ENCODE measurements around the gene PKD2.

PKD2 gene

DNA sequence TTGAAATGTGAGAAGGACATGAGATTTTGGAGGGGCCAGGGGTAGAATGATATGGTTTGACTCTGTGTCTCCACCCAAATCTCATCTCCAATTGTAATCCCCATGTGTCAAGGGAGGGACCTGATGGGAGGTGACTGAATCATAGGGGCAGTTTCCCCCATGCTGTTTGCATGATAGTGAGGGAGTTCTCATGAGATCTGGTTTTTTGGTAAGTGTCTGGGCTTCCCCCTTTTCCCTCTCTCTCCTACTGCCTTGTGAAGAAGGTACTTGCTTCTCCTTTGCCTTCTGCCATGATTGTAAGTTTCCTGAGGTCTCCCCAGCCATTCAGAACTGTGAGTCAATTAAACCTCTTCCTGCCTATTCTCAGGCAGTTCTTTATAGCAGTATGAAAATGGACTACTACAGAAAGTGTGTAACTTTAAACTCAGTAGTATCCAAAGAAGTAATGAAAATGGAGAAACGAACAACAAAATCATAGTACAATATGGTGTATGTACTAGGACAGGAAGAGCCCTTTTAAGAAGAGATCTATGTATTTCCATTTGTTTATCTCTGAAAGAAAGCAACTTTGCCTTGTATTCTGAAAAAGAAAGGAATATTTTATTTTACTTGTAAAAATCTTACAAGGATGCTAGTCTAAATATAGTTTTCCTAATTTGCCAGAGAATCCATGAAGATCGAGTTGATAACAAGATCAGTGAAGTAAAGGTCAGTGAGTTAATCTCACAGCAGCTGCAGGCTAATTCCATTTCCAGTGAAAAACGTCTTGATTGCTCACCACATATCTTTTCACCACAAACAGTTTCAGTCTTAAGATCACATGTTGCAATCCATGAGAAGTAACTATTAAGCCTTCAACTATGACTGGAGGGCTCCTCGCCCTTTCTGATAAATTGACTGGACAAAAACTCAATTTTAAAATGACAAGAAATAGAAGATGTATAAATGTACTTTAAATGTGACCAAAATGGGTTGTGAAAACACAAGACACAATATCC lies 20.5 kb downstream of the PKD2 start:
- peak; percentile 10 to 64 (median 37) for DNase-seq

DNA sequence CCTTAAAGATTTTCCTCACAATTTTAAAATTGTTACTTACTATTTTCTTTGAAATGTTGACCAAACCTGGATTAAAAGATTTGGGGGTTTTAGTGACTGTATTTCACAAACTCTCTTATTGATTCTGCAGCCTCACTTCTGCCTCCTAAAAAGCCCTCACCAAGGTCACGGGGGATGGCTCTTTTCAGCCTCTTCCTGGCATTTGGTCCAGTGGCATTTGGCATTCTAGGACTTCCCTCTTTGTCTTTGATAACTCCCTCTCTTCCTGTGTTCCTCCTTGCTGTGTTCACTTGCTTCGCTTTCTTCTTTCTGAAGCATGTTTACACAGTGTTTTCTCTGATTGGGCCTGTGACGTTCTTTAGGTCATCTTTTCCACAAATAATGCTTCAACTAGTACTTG lies 21.5 kb downstream of the PKD2 start:
- peak; percentile 19 to 64 (median 52) for DNase-seq

DNA sequence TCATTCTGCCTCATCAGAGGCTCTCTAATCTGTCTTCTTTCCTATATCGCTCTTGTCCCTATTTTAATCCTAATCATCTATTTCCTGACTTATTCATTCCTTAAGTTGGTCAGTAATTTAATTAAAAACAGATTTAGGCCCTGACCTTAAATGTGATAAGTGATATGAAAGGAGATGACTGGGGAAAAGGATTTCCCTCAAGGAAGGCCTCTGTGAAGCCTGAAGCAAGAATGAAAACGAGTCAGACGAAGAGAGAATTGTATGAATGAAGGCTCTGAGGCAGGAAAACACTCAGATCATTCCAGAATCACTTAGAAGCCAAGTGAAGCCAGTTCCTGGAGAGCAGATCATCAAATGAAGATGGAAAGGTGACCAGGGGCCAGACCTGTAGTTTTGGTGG lies 22.1 kb downstream of the PKD2 start:
- DNase-seq: no peak

DNA sequence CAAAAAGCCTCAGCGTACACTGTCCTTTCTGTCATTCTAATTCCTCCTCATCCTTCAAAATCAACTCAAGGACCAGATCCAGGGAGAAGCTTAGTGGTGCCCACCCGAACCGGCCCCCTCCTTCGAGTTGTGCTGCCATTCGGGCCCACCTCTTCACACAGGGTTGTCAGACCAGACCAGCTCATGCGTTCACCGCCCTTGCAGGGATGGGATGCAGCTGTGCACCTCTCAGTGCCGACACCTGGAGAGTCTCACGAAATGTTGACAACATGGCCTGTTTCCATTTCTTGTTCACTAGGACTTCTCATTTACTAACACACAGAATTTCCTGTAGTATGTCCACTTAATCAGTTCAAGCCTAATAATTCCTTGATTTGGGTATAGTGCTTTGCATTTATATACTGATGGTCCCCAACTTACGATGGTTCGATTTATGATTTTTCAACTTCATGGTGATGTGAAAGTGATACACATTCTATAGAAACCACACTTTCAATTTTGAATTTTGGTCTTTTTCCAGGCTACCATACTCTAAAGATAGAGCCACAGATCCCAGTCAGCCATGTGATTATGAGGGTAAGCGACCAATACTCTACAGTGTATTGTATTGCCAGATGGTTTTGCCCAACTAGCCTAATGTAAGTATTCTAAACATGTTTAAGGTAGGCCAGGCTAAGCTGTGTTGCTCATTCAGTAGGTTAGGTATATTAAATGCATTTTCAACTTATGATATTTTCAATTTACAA lies 23.3 kb downstream of the PKD2 start:
- DNase-seq: no peak

DNA sequence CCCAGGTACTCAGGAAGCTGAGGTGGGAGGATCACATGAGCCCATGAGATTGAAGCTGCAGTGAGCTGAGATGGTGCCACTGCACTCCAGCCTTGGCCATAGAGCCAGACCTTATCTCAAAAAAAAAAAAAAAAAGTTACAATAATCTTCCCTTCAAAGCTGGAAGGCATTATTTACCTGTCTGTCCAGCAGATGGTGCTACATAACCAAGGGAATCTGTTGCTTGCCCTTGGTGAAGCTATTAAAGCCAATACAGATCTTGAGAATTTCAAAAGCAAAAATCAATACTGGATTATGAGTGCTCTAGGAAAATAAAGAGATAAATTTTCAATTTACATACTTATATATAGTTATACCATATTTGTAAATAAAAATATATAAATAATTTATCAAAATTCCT lies 25.9 kb downstream of the PKD2 start:
- DNase-seq: peak; percentile 62 to 87 (median 76)

DNA sequence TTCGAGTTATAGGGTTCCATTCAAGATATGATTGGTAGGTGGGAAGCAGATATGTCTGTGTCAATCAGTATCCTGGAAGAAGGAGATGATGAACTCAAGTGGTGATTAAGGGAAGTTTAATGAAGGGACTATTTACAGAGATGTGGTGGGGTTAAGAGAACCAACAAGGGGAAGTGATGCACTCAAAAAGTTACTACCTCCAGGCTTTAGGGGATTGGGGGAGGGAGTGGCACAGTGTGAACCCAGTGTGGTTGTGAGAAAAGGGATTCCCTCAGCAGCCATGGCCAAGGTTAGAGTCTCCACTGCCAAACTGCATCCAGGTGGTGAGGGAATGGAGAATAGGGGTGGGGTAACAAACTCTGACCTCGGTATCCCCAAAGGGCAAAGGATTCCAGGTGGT lies 27.9 kb downstream of the PKD2 start:
- peak in 1 of 4 experiments; percentile 8 for DNase-seq

DNA sequence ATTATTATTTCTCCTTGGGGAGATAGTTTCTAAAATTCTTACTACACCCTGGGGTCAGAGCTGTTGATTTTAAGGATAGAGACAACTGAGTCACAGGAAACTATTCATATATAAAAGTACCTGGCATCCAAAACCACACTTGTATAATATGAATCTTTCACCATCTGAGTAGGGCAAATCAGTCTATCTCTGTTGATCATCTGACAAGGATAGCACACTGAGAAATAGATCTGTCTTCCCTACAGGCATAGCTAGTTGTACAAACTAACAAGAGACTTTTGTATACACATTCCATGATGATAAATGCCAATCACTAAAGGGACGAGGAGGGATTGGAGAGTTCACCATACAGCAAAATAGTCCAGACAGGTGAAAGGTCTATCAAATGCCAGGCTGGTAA lies 30.0 kb downstream of the PKD2 start:
- DNase-seq: no peak

DNA sequence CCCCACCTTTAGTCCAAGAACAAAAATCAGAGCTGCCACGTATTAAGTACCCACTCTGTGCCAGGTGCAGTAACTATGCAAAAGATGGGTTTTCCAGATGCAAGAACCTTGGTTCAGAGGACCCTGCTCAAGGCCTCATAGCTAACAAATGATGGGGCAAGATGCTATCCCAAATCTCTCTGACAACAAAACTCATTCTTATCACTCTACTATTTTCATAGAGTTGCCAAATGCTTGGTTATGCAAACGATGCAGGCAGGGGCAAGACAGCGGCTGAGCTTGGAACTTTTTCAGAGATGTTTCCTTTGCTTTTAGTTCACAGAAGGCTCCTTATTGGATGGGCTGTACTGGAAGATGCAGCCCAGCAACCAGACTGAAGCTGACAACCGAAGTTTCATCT lies 30.5 kb downstream of the PKD2 start:
- DNase-seq: no peak

DNA sequence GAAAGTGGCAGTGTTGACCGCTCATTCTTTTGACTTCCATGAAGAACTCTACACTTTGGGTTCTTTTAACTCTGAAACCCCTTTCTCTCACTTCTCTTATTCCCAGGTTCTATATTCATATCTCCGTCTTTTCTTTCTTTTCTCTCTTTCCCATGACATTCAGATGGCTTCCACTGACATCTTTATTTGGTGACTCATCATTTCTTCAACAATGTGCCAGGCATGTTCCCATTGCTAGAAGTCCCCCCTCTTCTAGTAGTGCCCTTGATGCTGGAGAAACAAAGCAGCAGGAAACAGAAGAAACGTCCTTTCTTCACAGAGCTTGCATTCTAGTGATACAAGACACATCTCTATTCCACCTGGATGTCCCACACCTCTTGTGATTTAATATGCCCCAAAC lies 33.3 kb downstream of the PKD2 start:
- DNase-seq: no peak

DNA sequence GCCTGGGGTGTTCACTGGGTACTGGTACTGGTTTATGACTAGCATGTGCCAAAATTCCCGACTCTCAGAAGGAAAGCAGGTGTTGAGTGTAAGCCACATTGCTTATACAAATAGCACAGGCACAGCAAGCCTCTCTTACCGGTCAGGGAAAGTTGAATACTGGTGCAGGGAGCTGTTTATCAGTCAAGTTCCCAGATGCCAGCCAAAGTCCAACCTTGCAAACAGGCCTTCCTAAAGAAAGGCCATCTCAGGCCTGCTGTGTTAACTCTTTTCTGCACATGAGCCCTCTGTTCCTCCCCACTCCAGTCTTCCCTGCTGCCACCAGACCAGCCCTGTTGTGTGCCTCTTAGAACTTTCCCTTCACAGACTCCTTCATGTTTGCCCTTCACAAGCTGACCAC lies 34.2 kb downstream of the PKD2 start:
- DNase-seq: no peak

DNA sequence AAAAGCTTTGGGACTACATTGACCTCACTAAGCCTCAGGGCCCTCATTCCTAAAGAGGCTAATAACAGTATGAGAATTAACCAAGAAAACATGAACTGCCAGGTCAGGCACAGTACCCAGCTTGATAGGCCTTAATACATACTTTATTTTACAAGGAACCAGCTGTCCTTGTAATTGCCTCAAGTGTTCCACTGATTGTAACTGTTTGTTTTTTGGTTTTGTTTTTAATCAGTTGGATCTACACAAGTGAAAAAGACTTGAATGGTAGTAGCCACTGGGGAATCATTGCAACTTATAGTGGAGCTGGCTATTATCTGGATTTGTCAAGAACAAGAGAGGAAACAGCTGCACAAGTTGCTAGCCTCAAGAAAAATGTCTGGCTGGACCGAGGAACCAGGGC lies 35.6 kb downstream of the PKD2 start:
- no peak for DNase-seq

DNA sequence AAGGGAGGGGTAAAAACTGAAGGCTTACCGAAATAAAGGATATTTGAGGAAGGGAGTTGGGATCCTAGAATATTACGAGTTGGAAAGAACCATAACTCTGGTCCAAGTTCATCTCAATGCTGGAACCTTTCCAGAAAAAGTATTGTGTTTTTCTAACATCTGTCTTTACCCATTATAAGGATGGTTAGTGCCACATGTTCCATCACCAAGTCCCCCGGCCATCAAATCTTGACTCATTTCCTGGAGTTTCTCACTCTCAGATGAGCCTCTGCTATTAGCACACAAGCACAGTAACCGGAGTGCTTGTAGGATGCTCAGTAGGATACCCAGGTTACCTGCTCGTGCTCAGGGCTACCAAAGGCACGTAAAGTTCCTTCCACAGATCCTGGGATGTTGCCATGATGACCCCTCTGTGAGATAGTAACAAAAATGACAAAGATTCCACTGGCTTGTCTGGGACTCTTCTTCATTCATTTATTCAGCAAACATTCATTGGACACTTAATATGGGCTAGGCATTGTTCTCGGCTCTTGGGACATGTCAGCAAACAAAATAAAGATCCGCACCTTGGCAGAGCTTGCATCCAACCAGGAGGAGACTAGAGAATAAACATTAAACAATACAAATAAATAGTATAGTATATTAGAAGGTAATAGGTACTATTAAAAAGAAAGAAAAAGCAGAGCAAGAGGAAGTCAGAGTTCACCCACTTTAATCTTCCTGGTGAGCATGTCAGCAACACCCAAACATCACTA lies 36.3 kb downstream of the PKD2 start:
- DNase-seq: no peak

DNA sequence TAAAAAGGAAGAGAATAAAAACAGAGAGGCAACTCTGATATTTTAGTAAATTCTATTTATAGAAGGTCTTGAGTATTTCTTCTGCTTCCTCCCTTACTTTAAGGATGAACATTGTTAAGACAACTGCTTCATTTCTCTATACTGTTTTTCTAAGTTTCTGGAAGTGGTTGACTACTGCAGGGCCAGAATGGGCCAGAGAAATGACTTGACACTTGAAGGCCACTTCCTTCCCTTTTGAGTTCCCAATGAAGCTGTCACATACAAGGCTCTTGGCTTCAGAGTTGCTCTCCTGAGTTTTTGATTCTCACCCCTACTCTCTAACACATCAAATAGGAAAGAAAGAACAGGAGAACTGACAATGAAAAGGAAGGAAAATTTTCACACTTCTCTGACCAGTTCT lies 37.6 kb downstream of the PKD2 start:
- DNase-seq: peak; percentile 25 to 65 (median 46)

DNA sequence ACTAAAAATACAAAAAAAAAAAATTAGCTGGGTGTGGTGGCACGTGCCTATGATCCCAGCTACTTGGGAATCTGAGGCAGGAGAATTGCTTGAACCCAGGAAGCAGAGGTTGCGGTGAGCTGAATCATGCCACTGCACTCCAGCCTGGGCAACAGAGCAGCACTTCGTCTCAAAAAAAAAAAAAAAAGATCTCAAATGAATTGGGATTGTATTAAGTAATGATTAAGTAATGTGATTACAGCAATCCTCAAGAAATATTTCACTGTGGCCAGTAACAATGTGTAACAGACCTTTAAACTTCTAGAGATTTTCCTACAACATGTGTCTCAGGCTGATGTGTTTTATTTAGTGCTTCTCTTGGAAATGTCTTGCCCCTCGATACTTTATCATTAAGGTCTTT lies 46.8 kb downstream of the PKD2 start:
- no peak for DNase-seq

DNA sequence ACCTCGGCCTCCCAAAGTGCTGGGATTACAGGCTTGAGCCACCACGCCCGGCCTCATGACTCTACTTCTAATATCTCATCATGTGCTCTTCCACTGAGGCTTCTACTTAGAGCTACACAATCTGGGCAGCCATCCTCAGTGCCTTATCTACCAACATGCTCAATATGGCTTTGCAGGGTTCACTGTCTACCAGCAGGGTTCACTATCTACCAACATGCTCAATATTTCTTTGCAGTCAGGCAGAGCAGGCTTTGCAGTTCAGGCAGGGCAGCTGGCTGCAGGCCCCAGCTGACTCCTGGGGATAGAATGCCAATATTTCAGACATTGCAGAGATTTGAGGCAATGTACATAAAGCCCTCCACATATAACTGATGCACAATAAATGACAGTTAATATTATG lies 47.5 kb downstream of the PKD2 start:
- DNase-seq: peak; percentile 41 to 64 (median 54)

DNA sequence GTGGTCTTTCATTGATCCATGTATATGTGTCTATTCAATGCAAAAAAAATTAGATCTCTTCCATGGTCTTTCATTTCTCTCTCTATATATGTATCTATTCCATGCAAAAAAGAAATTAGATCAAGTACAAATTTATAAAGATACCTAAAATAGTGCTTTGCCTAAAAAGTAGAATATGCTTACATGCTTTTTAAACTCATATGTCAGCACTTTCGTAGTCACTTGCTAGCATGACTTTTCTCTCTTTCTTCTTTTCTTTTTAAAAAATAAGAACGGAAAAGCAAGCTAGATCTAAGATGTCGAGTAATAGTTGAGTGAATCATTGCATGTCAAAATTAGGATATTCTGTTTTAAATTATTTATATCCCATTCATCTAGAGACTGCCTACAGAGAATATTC lies 50.9 kb downstream of the PKD2 start:
- DNase-seq: no peak

DNA sequence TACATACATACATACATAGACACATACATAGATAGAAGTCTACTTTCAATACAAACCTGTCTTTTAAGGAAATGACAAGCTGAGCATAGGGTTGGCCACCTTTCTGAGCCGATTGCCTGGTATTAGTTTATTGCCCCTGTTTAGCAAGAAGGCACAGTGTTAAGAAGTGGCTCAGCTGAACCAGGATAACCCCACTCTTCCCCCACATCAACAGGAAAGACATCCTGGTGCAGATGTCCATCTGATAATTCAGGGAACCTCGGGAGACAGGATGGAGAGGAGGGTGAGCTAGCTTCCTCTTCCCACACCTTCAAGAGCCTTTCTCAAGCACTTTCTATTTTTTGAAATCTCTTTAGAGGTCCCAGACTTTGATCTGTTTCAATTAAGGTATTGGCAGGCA lies 52.3 kb downstream of the PKD2 start:
- no peak for DNase-seq

DNA sequence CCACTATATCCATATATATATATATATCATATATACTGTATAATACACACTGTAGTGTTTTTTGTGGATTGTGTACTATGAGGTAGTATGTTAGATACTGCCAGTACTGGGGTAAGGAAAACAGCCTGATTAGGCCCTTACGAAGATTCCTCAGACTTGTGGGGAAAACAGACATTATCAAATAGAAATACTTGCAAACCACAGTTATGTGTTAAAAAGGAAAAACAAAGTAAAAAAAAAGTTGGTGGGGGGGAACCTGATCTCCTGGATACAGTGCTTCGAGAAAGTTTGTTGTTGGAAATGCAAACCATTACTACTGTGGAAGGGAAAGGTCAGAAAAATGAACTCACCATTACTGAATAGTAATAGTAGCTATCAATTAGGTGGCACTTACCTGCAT lies 53.0 kb downstream of the PKD2 start:
- DNase-seq: no peak

DNA sequence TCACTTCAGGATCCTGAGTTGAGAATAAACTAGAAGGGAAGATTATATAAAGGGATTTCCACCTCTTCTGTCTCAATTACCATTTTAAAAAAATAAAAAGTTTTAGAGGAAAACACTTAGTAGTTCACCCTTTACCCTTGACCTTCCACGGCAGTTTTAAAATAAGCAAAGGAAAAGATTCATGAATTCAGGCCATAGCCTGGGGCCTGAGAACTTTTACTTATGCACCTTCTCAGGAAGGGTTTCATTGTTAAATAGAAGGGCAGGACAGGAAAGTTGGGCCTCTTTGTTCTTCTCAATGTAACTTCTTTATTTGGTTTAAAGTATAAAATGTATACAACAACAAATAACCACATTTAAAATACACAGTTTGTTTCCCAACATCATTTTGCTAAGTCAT lies 54.9 kb downstream of the PKD2 start:
- DNase-seq: no peak

DNA sequence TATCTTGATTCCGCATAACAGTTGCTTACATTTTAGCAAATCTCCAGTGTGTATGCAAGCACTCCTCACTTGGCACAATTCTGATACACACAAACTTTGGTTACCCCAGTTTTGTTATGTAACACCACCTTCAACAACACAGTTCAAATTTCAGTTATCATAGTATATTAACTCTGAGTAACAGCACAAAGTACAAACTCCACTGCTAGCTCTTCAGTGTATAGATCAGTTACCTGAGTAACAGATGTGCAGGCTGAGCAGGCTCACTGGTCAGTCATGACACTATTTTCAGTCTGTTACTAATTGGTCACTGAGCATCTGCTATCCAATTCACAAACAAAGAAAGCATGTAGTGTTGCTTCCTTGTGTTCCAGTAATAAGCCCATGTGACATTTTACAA lies 55.4 kb downstream of the PKD2 start:
- DNase-seq: no peak

DNA sequence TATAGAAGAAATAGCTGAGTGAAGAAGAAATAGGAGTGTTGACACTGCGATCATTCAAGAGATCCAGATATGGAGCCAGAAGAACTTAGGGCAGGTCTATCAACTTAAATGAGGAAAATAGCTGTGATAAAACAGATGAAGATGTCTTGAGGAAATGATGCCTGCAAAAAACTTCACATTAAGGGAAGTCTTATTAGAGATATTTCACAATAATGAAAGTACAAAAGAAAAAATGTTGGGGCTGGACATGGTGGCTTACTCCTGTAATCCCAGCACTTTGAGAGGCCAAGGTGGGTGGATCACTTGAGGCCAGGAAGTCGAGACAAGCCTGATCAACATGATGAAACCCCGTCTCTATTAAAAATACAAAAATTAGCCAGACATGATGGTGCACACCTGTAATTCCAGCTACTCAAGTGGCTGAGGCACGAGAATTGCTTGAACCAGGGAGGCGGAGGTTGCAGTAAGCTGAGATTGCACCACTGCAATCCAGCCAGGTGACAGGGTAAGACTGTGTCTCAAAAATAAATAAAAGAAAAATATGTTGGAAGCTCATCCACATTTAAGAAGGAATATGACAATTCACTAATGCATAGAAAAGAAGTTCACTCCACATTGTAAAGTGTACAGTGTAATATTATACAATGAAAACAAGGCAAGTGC lies 56.3 kb downstream of the PKD2 start:
- peak in 2 of 4 experiments; percentile 22 to 46 for DNase-seq

DNA sequence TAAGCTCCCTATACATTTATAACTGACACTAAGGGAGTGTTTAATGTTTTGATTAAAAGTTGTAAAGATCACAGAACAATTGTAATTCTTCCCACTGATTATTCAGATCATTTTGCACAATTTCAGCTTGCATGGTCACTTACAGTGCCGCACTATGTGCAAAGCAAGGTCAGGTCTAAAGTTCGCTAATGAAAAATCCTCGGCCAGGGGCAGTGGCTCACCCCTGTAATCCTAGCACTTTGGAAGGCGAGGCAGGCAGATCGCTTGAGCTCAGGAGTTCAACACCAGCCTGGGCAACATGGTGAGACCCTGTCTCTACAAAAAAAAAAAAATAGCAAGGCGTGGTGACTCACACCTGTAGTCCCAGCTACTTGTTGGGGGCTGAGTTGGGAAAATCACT lies 57.0 kb downstream of the PKD2 start:
- no peak for DNase-seq

DNA sequence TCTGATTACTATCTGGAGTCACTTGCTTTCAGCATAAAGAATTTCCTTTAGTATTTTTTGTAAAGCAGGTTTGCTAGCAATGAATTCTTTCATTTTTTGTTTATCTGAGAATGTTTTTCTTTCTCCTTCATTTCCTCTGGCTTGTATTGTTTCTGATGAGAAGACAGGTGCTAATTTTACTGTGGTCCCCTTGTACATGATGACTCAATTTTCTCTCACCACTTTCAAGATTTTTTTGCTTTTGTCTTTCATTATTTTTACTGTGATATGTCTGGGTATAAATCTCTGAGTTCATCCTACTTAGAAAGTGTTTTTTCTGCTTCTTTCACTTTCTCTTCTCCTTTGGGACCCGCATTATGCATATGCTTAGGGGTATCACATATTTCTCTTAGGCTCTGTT lies 62.6 kb downstream of the PKD2 start:
- no peak for DNase-seq

Measured in suppressor macrophage (primary cell).